Transverse colon (tissue), 4 donors: ENCODE results near the gene TMEM132C. TPM values are rescaled to one million over a fixed set of nuclear protein-coding genes. Genes with fewer than 3 reads are reported as not detected.

Experiments used
- DNase-seq: peaks from one replicate; pipeline ENCODE4 v3.0.0-alpha.2; 2019
- H3K27ac ChIP-seq, 4 donors: fragments of 200-600 bp; sonication (generic); 2 replicates each; pipeline ENCODE4 v1.5.1; 2016 to 2018; ENCODE audit warnings: inconsistent platforms in 4 of 4
- H3K27me3 ChIP-seq: fragments of 200-600 bp; sonication (generic); 2 replicates; pipeline ENCODE4 v1.5.1; 2017; ENCODE audit warnings: inconsistent platforms
- H3K36me3 ChIP-seq, 4 donors: fragments of 200-600 bp; sonication (generic); 2 replicates each; pipeline ENCODE4 v1.5.1; 2017 to 2019; ENCODE audit warnings: inconsistent platforms in 4 of 4
- H3K4me1 ChIP-seq, 4 donors: fragments of 200-600 bp; sonication (generic); 2 replicates each; pipeline ENCODE4 v1.5.1; 2017 to 2020; ENCODE audit warnings: inconsistent platforms in 4 of 4
- H3K4me3 ChIP-seq, 4 donors: fragments of 200-600 bp; sonication (generic); 1 replicate in 1 of 4; 2 replicates in 3 of 4; pipeline versions ENCODE4 v1.5.1 to v1.6.1; 2017 to 2019; ENCODE audit warnings: inconsistent platforms in 4 of 4
- H3K9me3 ChIP-seq, 2 donors: fragments of 200-600 bp; sonication (generic); 2 replicates each; pipeline ENCODE4 v1.5.1; 2017 to 2019; ENCODE audit warnings: inconsistent platforms in 2 of 2
- CTCF ChIP-seq, 5 experiments: fragments of 200-600 bp in 3 of 5; fragments of 450-650 bp in 2 of 5; sonication (generic) in 3 of 5; IDR thresholded peaks; 1 replicate in 2 of 5; 2 replicates in 3 of 5; pipeline ENCODE4 v1.5.1; 2016 to 2017; ENCODE audit warnings: antibody characterized with exemption in 5 of 5, inconsistent platforms in 3 of 5, mild to moderate bottlenecking in 2 of 5, moderate library complexity in 1 of 5
- EP300 ChIP-seq: sonication (generic); formaldehyde crosslinking; IDR thresholded peaks from one replicate; pipeline ENCODE4 v1.6.1; 2017; ENCODE audit warnings: antibody characterized with exemption, low read depth
- POLR2A ChIP-seq: fragments of 450-650 bp; IDR thresholded peaks from one replicate; pipeline ENCODE4 v1.6.1; 2016; ENCODE audit warnings: antibody characterized with exemption, mild to moderate bottlenecking, moderate library complexity
- POLR2AphosphoS5 ChIP-seq, 3 donors: sonication (generic); formaldehyde crosslinking; IDR thresholded peaks; one replicate each; pipeline ENCODE4 v1.6.1; 2016; ENCODE audit warnings: antibody characterized with exemption in 3 of 3
- WGBS, 2 donors: methylation state at CpG; one replicate each; pipeline ENCODE4 v1.1.5; 2018; ENCODE audit warnings: low coverage in 1 of 2; 5-methylcytosine and 5-hydroxymethylcytosine counted together
- in situ Hi-C, 4 donors: fragments of 200-750 bp; cut with MboI; loops; one replicate each; pipeline versions ENCODE4 v1.15.0 to v1.15.1; 2017; ENCODE audit warnings: low sequenced_read_pairs in 3 of 4, low pct_ligation_motif_present in 1 of 4, low pct_unique_long_range_greater_than_20kb in 1 of 4
- intact Hi-C: fragments of 100-400 bp; cut with DNase I; formaldehyde crosslinking; loops from one replicate; pipeline ENCODE4 v1.15.1; 2023; ENCODE audit warnings: low total_unique reads
- total RNA-seq, 4 donors: library from RNA; depleted of rRNA; stranded (reverse); fragments of >200 nt; gene quantifications; one replicate each; pipeline ENCODE4 v1.1.0, GENCODE V29; 2016

TMEM132C gene
- total RNA-seq, 4 donors from 2014 or later = 0.20 to 1.6 (median 0.58) TPM

GRCh38 chr12:128323145-128323920 is 56.4 kb downstream of the TMEM132C start:
- Histone ChIP-seq H3K4me3 (no peak overlapping the region), H3K4me1 (no peaks in the 10 kb centered on the region), H3K9me3 (no peaks in the 10 kb centered on the region), H3K27me3 (no peaks in the 10 kb centered on the region), H3K36me3 (no peaks in the 10 kb centered on the region), H3K27ac (no peak overlapping the region)
- no peak for DNase-seq
- in situ Hi-C loops = no loop called here
- TF ChIP-seq POLR2AphosphoS5 (IDR thresholded peaks at IDR 0.05) = no peak
- TF ChIP-seq EP300 = no peak
- TF ChIP-seq CTCF (IDR thresholded peaks at IDR 0.05) = no peak
- TF ChIP-seq POLR2A = no peak
- intact Hi-C loops = no loop called here
- WGBS, 2 donors = 57 to 72% methylated on average over 16 to 20 of the region's 20 CpGs

GRCh38 chr12:128325646-128326045 is 58.7 kb downstream of the TMEM132C start:
- no peaks in the 10 kb centered on the region for H3K27me3 ChIP-seq
- no peak for DNase-seq
- TF ChIP-seq EP300 (no peak), POLR2A (no peak), POLR2AphosphoS5 (IDR thresholded peaks at IDR 0.05) (no peak), CTCF (IDR thresholded peaks at IDR 0.05) (no peak)
- 78 to 100% methylated on average over 1 to 12 of the region's 12 CpGs for WGBS, 2 donors
- in situ Hi-C loops (no loop called here), intact Hi-C loops (no loop called here)
- H3K9me3 ChIP-seq = no peaks in the 10 kb centered on the region
- no peaks in the 10 kb centered on the region for H3K4me1 ChIP-seq
- H3K4me3 ChIP-seq = no peak overlapping the region
- no peak overlapping the region for H3K27ac ChIP-seq
- H3K36me3 ChIP-seq = no peaks in the 10 kb centered on the region

DNA sequence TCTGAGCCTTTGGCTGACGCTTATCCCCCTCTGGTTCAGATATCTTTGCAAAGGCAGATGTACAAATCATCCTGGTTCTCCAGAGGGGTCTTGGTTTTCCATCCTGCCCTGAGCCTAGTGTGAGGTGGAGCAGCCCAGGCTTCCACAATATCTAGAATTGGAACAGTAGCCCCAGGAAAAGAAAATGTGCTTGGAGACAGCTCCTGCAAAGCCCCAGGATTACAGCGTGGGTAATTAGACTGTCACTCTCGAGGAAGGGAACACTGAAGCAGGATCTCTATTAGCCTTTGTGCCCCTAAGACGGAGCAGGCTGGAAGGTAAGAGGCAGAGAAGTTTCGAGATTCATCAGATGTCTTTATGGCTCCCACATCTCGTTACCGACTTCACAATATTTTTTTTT is 59.4 kb downstream of the TMEM132C start:
- in situ Hi-C loops = no loop called here
- intact Hi-C loops = no loop called here
- no peak overlapping the region for H3K27ac ChIP-seq
- H3K9me3 ChIP-seq = no peaks in the 10 kb centered on the region
- H3K4me1 ChIP-seq = no peaks in the 10 kb centered on the region
- no peak for TF ChIP-seq POLR2AphosphoS5 (IDR thresholded peaks at IDR 0.05)
- no peak for TF ChIP-seq POLR2A
- no peak for TF ChIP-seq EP300
- TF ChIP-seq CTCF (IDR thresholded peaks at IDR 0.05) = no peak
- no peak for DNase-seq
- H3K4me3 ChIP-seq = no peak overlapping the region
- 40 to 48% methylated on average over 3 to 7 of the region's 7 CpGs for WGBS, 2 donors
- H3K36me3 ChIP-seq = no peaks in the 10 kb centered on the region
- H3K27me3 ChIP-seq = no peaks in the 10 kb centered on the region

DNA sequence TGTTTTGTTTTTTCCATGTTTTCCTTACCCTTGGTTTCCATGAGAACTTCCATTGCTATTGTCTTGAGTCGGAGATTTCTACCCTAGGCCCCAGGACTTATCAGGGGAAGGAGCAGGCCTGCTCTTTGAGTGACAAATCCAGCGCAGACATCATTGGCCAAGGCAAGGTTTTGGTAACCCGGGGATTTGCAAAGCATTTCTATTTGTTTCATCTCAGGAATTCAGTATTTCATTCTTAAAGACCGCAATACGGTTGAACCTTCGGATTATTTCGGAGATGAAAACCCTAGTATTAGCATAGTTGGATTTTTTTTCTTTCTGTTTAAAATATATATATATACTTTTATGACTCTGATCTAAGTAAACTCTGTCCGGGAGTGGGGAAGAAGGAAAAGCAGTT is 62.0 kb downstream of the TMEM132C start:
- H3K4me1 ChIP-seq = no peaks in the 10 kb centered on the region
- no peaks in the 10 kb centered on the region for H3K9me3 ChIP-seq
- in situ Hi-C loops (no loop called here), intact Hi-C loops (no loop called here)
- TF ChIP-seq CTCF (IDR thresholded peaks at IDR 0.05) (no peak), POLR2AphosphoS5 (IDR thresholded peaks at IDR 0.05) (no peak), EP300 (no peak), POLR2A (no peak)
- no peak overlapping the region for H3K4me3 ChIP-seq
- no peak for DNase-seq
- H3K36me3 ChIP-seq = no peaks in the 10 kb centered on the region
- 83 to 84% methylated on average over 5 to 8 of the region's 8 CpGs for WGBS, 2 donors
- no peak overlapping the region for H3K27ac ChIP-seq
- H3K27me3 ChIP-seq = no peaks in the 10 kb centered on the region
